GM19452 (cell line): ENCODE results near the gene MAP3K5.
"Not testable (repeated sequence)": the region's sequence is repeated elsewhere in the genome, so short reads cannot be mapped to it uniquely, and the experiment has no call there.

Source experiments
- ATAC-seq: cut with Tn5 transposase; IDR thresholded peaks from one replicate; pipeline ENCODE4 v1.9.1; 2021; ENCODE audit not compliant: unreplicated experiment

The MAP3K5 gene

DNA sequence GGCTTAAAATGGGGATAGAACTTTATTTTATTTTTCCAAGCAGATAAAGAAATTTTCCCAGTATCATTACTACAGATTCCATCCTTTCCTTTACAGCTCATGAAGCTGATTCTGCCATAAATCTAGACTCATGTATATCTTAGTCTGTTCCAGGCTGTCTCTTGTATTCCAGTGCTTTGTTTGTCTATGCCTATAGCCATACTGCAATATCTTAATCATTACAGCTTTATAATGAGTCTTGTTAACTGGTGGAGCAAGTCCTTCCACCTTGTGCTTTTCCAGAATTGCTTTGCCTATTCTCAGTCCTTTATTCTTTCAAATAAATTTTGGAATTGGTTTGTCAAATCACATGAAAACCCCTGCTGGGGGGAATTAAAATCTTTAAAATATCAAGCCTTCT lies 99.2 kb downstream of the MAP3K5 start:
- ATAC-seq = no peak

DNA sequence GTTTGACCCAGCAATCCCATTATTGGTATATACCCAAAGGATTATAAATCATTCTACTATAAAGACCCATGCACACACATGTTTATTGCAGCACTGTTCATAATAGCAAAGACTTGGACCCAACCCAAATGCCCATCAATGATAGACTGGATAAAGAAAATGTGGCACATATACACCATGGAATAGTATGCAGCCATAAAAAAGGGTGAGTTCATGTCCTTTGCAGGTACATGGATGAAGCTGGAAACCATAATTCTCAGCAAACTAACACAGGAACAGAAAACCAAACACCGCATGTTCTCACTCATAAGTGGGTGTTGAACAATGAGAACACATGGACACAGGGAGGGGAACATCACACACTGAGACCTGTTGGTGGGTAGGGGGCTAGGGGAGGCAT lies 104.4 kb downstream of the MAP3K5 start:
- ATAC-seq = not testable (repeated sequence)

DNA sequence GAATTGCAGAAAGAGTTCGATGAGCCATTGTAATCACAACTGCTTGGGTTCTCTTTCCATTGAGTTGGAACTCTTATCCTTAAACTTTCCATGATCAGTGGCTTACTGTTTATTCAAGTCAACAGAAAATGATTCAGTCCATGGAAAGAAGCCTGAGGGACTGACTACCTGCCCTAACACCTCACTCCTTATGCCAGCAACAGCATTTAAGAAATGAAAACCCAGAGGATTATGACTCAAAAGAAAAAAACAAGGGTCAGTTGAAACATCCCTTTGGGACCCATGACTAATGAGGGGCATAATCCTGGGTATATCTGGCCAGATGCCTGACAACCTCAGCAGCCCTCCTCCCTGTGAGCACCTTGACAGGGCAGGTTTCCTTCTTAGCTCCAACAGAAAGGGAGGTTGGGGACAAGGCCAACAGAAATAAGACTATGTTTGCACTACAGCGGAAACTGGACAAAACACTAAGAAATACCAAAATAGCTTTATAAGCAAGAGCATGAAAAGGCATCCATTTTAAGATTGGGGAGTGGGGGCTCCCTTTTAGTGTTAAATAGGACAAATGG lies 106.7 kb downstream of the MAP3K5 start:
- no peak for ATAC-seq

DNA sequence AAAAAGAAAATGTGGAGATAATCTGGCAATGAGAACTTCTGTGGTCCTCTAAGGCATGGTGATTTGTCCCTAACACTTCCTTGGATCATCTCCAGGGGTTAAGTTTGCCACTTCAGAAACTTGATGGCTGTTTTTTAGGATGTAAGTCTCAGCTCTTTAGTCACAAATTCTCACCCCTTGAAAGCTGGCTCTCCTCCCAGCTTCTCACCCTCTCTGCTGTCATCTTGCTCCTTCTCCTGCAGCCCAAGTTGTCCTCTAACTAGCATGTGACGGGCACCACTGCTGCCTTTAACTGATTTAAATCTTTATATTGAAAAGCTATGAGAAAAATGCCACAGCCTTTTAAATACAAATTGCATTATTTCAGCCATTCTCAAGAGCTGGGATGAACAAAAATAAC lies 107.8 kb downstream of the MAP3K5 start:
- ATAC-seq = no peak

DNA sequence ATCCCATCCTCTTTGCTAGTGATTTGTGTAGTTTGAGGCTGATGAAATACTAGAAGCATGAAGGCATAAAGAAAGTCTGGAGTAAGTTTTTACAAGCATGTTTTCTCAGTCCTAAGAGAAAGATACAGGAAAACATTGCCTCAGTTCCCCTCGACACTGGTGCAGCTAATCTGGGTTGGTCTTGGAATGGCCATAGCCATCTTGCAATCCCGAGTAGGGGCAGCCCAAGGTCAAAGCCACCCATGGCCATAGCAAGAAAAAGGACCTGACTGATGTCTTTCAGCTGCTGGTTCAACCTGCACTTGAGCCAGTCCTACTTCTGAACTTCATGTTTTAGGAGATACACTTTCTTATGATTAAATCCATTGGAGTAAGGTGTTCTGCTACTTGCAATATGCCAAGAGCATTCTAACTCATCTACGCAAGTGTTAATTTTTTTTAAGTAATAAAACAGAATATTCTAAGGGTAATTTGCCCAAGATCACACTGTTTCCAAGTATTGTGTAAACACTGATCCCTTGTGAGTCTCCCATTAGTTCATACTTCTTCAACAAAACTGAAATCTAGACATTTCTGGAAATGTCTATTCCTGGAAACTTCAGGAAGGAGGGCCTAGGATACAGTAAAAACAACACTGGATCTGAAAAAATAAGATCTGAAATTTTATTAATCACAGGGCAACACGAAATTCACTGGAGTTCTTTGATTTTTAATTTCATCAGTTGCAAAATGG lies 108.9 kb downstream of the MAP3K5 start:
- ATAC-seq = no peak

DNA sequence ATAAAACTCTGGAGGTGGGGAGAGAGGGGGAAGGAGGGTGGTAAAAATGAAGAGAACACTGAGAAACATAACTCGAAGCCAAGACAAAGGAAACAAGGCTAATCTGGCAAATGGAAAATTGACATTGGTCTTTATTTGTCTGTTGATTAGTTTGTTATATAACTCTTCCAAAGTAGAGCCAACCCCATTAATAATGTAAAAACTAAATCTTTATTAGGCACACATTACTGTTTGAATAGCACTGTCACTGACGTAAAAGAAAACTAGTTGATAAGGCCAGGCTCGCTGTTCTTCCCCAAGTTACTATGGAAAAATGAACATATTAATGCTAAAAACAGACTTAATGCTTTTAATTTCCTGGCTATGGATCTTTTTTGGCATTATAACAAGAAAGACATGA lies 110.0 kb downstream of the MAP3K5 start:
- no peak for ATAC-seq

DNA sequence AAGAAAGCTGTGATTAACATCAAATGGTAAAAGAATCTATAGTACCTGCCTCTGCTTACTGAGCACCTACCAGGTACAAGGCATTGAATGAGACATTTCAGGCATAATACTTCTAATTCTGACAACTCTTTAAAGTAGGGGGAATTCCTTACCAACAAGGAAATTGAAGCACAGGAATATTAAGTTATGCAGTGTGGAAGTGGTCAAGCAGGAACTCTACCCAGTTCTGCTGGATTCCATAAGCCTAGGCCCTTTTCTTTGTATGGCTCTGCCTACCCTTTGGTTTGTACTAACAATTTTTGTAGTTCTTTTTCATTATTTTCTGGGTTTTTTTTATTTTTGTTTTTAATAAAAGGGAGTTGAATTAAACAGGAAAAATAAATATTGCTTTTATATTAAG lies 114.5 kb downstream of the MAP3K5 start:
- no peak for ATAC-seq

DNA sequence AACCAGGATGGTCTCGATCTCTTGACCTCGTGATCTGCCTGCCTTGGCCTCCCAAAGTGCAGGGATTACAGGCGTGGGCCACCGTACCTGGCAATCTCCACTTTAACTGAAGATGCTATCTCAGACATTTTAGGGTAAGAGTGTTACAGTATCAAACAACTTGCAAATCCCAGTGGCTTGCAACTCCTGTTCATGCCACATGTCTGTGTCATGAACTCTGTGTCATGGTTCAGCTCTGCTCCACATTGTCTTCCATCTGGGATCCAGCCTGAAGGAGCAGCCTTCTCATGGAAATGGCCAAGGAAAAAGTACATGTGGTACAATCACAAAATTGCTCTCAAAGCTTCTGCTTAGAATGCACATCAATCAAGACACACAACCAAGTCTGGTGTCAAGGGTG lies 114.9 kb downstream of the MAP3K5 start:
- ATAC-seq = no peak

DNA sequence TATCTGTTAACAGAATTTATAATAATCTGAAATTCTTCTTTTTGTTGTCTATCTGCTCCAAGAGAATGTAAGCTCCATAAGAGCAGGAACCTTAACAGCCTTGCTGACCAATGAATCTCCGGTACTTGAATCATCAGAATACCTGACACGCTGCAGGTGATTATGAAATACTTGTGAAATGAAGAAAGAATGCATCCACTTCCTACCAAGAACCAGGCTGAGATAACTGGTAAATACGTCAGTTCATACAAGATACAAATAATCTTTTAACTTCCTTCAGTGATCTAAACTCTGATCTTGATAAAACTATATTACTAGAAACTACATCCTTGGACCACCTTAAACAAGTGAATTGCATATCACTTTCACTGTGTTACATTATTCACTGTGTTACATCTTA lies 116.2 kb downstream of the MAP3K5 start:
- ATAC-seq = no peak

DNA sequence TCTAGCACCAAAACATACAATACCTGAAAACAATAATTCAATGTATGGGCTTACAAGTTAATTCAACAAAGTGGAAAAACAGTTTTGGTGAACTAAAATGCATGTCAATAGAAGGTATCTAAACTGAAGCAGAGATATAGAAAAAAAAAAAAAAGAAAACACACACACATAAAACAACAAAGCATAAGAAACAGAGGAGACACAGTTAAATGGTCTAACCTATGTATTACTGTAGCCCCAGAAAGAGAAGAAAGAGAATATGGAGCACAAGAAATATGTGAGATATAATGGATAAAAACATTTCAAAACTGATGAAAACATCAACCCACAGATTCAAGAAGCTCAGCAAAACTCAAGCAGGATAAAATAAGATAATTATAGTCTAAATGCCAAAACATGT lies 118.7 kb downstream of the MAP3K5 start:
- no peak for ATAC-seq

DNA sequence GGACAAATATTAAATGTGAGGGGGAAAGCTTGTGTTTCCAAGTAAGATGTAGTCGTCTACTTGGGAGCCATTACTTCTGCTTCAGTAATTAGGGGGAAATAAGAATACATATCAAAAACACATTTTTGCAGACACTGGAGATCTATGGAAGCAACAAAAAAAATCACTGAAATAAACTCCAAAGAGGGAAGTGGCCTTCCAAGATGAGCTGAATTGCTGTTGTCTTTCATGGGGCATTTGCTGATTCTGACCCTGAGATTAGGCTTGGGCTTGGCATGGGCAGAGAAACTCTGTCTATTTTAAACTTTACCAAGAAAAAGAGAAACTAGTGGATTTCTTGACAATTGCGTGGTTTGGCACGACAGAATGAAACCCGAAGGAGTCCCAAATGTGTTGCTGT lies 120.1 kb downstream of the MAP3K5 start:
- ATAC-seq = no peak

DNA sequence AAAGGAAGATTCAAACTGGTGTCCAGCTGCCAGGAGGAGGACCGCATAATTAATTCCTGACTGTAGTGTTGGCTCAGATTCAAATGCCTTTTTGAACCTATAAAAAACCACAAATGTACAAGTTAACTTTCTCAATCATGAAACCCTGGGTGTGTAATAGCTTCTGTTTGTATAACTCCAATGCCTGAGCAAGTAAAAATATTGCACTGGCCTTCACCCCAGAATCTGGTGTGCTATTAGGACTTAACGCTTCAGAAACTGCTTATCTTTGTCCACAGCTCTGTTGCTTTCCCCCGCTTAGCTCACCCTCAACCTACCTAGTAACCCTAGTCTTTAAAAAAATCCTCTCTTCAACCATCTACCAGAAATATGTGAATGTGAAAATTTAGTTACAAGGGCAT lies 123.0 kb downstream of the MAP3K5 start:
- ATAC-seq = no peak

DNA sequence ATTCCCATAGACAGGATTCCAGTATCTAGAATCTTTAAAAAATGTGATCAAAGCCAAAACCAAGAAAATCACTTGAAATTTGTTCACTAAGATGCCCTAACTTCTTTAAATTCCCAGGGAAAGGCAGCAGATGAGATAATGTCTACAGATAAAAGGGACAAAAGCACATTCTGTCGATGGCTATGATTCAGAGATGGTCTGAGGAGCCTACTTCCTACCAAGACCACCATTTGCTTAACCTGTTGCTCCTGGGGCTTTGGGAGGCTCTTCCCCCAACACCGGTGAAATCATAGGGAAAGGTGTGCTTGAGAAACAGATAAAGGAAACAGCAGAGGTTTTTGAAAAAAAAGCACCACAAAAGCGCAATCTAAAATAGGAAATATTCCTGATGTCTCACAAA lies 123.7 kb downstream of the MAP3K5 start:
- ATAC-seq = no peak

DNA sequence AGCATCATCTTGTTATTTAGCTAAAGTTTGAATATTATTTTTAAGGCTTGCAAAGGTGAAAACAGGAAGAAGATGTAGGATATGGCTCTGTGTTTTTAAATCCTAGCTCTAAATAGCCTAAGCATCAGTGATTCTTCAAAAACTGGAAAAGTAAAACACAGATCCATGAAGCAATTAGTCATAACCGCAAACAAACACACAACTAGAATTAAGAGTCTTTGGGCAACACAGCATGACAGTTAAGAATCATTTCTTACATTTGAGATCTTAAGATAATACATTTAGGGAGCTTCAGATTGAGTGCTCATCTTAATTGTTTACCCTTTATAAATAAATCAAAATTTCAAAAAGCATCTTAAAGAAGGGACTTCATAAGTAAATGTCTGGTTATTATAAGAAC lies 126.2 kb downstream of the MAP3K5 start:
- no peak for ATAC-seq

DNA sequence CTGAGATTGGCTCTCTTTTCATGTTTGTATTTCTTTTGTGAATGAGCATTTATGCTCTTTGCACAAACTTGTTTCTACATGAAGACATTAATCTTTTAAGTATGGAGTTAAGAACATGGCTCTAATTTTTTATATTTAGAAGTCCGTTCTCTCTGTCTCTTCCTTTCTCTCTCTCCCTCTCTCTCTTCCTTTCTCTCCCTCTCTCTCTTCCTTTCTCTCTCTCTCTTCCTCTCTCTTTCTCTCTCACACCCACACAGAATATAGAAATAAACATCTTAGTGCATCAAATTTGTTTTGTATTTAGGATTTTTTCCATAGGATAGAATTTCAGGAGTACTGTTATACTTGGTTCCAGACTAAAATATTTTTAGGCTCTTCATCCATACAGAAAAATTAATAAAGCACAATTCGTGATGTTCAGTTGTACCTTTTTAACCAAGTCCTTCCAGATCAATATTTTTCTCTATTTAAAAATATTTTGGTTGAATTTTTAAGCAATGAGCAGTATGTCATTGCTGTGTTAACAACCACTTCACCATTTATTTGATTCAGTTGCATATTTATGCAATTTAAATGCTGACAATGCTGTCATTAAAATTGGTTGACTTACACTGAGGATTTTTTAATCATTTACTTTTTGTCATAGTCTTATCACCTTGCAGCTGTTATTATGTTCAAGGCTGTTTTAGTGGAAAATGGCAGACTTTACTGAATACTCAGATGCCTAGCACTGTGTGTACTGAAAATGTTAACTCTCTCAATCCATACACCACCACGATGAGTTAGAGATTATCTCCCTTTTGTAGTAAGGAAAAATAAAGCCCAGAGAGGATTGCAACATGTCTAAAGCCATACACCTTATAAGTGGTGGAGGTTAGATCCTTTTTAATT lies 129.7 kb downstream of the MAP3K5 start:
- no peak for ATAC-seq

DNA sequence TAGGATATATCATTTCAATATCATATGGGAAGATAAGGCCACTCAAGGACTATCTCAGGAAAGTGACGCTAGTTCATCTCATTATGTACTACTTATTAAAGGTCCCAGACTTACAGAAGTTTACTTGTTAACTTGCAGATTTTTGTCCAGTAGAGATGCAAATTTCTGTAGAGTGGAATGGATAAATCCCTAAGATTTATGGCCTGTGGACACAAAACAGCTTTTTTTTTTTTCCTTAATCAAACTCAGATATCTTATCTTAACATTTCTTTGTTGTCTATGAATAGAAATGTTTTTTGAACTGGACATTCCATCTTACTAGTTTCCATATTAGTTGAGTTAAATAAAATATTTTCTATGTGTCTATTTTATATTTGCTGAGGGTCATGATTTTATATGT lies 131.6 kb downstream of the MAP3K5 start:
- ATAC-seq = no peak

DNA sequence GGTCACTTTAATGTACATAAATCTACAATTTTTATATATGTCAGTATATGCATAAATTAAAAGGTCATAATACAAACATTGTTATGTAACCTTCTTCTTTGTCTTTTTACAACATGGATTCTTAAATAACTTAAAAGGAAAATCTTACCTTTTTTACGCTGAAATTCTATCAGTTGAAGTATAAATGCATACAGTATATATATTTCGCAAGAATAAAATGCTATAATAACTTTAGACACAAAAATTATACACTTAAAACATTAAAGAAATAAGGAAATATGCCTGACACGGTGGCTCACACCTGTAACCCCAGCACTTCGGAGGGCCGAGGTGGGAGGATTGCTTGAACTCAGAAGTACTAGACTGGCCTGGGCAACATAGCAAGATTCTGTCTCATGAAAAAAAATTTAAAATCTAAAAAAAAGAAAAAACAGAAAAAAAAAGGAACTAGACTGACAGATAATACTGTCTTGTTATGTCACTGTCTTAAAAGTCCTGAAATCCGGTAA lies 132.2 kb downstream of the MAP3K5 start:
- no peak for ATAC-seq

DNA sequence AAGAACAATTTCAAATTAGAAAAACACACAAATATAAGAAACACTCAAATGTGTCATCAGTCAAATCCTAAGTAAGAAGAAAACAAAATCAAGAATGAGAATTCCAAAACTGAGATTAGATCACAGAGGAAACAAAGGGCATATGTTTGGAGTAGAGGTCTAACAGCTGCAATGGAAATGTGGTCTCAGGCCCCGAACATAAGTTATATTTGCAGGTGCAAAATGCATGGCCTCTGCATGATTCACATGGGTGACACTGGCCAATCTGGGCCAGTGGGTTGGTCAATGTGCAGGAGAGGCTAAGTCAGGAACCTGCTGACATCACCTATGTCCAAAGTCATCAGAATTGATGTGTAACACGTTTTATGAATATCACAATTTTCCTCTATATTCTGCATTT lies 133.6 kb downstream of the MAP3K5 start:
- ATAC-seq = no peak

DNA sequence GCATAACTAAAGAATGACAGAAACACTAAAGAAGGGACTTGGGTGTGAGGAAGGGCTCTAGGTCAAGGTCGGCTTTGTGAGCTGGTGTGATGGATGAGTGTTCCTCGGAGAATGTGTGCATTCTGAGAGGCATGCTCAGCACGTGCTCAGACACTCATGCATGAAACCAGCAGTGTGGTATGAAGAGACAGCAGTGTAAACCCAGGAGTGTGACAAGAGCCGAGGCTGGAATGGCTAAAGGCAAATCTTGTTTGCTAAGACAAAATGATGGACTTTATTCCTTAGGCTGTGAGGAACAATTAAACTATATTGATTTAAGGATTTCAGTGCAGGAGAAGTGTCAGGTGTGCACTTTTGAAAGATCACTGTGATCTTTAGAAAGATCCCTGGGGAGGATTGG lies 134.6 kb downstream of the MAP3K5 start:
- no peak for ATAC-seq

DNA sequence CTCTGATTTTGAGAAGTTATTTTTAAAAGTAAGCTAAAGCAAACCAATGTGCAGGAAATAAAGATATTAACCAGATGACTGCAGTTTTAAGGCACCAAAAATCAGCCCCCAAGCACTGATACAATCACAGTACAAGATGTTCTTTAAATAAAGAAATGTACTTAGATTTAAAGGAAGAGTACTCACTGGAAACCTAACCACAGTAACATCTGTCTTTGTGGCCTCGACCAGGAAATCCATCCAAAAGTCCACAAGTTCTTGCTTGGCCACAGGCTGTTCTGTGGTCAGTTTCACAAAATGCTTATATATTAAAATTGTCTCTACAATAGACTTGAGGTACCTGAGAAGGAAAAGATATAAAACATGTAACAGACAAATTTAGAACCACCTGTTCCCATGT lies 136.2 kb downstream of the MAP3K5 start:
- ATAC-seq = no peak

DNA sequence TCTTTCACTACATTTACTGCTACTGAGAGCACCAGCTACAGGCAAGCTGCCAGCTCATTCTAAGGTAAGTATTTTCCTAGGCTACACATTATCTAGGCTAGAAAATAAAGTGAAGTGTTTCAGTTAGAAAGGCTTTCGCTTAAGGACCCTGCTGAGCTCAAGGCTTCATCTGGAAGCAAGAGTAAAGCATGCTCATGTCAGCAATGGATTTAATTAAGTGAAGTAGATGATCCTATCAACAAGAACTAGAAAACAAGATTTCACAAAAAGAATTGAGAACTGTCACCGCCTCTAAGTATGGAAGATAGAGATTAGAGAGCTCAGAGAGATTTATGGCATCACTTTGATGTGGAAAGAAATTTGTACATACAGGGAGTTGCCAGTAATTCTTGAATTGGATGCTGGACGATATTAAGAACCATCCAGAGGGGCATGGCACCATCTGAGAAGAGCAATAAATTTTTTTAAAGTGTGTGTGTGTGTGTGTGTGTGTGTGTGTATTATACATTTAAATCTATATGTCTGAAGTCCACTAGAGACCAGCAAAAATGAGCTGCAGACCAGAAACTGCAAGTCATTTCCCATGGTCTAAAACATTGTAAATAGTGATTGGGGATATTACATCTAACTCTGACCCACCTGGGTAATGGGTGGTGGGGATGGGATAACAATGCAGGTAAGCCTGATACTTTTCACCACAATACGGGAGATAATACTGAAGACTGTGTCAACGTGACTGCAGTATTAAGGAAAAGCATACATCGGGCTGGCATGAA lies 136.8 kb downstream of the MAP3K5 start:
- no peak for ATAC-seq
